Muscle layer of colon (tissue), 2 donors: Measurements from ENCODE around the gene TAPT1.

Source experiments
- H3K27ac ChIP-seq: one replicate; pipeline ENCODE4 v1.7.0; 2013; ENCODE audit warnings: low read depth, mild to moderate bottlenecking, low read length, moderate library complexity
- H3K27me3 ChIP-seq, 2 donors: one replicate each; pipeline ENCODE4 v1.7.0; 2013; ENCODE audit warnings: low read length in 2 of 2, mild to moderate bottlenecking in 2 of 2; ENCODE audit not compliant: insufficient read depth in 2 of 2, control insufficient read depth in 1 of 2
- H3K36me3 ChIP-seq: one replicate; pipeline ENCODE4 v1.7.0; 2013; ENCODE audit warnings: mild to moderate bottlenecking, low read length; ENCODE audit not compliant: insufficient read depth
- H3K4me1 ChIP-seq: one replicate; pipeline ENCODE4 v1.7.0; 2013; ENCODE audit warnings: mild to moderate bottlenecking, low read length; ENCODE audit not compliant: insufficient read depth
- H3K4me3 ChIP-seq, 2 donors: one replicate each; pipeline ENCODE4 v1.7.0; 2013; ENCODE audit warnings: low read length in 2 of 2, low read depth in 1 of 2, mild to moderate bottlenecking in 1 of 2, moderate library complexity in 1 of 2
- H3K9ac ChIP-seq: one replicate; pipeline ENCODE4 v1.7.0; 2013; ENCODE audit warnings: low read length
- H3K9me3 ChIP-seq: one replicate; pipeline ENCODE4 v1.7.0; 2013; ENCODE audit warnings: mild to moderate bottlenecking, low read length
- donor health status: abdominal sarcoma.
- donor health status: Adenocarcinoma of cecum.

TAPT1 gene

GRCh38 chr4:16240300-16240699, 14.0 kb upstream of the TAPT1 start:
- Histone ChIP-seq H3K4me3 (no peak overlapping the region), H3K36me3 (peaks cover 4% of the 10 kb centered on the region), H3K27me3 (no peaks in the 10 kb centered on the region), H3K9ac (no peak overlapping the region), H3K27ac (no peak overlapping the region), H3K9me3 (no peaks in the 10 kb centered on the region), H3K4me1 (no peaks in the 10 kb centered on the region)

- Histone ChIP-seq H3K27me3 (no peaks in the 10 kb centered on the region), H3K27ac (no peak overlapping the region), H3K36me3 (peaks cover 4% of the 10 kb centered on the region), H3K4me1 (no peaks in the 10 kb centered on the region), H3K4me3 (no peak overlapping the region), H3K9ac (no peak overlapping the region), H3K9me3 (no peaks in the 10 kb centered on the region)
Observed at GRCh38 chr4:16239086-16239485, 12.8 kb upstream of the TAPT1 start.

- Histone ChIP-seq H3K9me3 (no peaks in the 10 kb centered on the region), H3K9ac (no peak overlapping the region), H3K27ac (no peak overlapping the region), H3K4me3 (no peak overlapping the region), H3K4me1 (no peaks in the 10 kb centered on the region), H3K27me3 (no peaks in the 10 kb centered on the region), H3K36me3 (peaks cover 4% of the 10 kb centered on the region)
Observed at GRCh38 chr4:16238327-16238726, 12.1 kb upstream of the TAPT1 start.

GRCh38 chr4:16237715-16238114, 11.4 kb upstream of the TAPT1 start:
- Histone ChIP-seq H3K27ac (no peak overlapping the region), H3K4me3 (no peak overlapping the region), H3K4me1 (no peaks in the 10 kb centered on the region), H3K36me3 (no peaks in the 10 kb centered on the region), H3K9me3 (no peaks in the 10 kb centered on the region), H3K9ac (no peak overlapping the region), H3K27me3 (no peaks in the 10 kb centered on the region)

- Histone ChIP-seq H3K36me3 (no peaks in the 10 kb centered on the region), H3K4me1 (peaks cover 2% of the 10 kb centered on the region), H3K9ac (no peak overlapping the region)
Observed at GRCh38 chr4:16236402-16237023, 10.2 kb upstream of the TAPT1 start.

GRCh38 chr4:16235209-16235608, 8.9 kb upstream of the TAPT1 start:
- no peak overlapping the region for H3K27ac ChIP-seq

More at GRCh38 chr4:16236402-16237023, 10.2 kb upstream of the TAPT1 start:
- H3K27me3 ChIP-seq, result no peaks in the 10 kb centered on the region
- H3K9me3 ChIP-seq, result no peaks in the 10 kb centered on the region
- no peak overlapping the region for H3K27ac ChIP-seq
- no peak overlapping the region for H3K4me3 ChIP-seq

GRCh38 chr4:16233569-16234177, 7.4 kb upstream of the TAPT1 start:
- Histone ChIP-seq H3K27ac (no peak overlapping the region), H3K4me3 (no peak overlapping the region), H3K27me3 (no peaks in the 10 kb centered on the region), H3K9ac (no peak overlapping the region), H3K9me3 (no peaks in the 10 kb centered on the region), H3K4me1 (peaks cover 7% of the 10 kb centered on the region), H3K36me3 (no peaks in the 10 kb centered on the region)

More at GRCh38 chr4:16235209-16235608, 8.9 kb upstream of the TAPT1 start:
- Histone ChIP-seq H3K9ac (no peak overlapping the region), H3K4me1 (peaks cover 7% of the 10 kb centered on the region), H3K27me3 (no peaks in the 10 kb centered on the region), H3K4me3 (no peak overlapping the region), H3K9me3 (no peaks in the 10 kb centered on the region), H3K36me3 (no peaks in the 10 kb centered on the region)

GRCh38 chr4:16231570-16232245, 5.4 kb upstream of the TAPT1 start:
- Histone ChIP-seq H3K9ac (no peak overlapping the region), H3K27ac (no peak overlapping the region)

GRCh38 chr4:16230308-16230707, 4.0 kb upstream of the TAPT1 start:
- Histone ChIP-seq H3K9ac (no peak overlapping the region), H3K36me3 (no peaks in the 10 kb centered on the region), H3K27me3 (no peaks in the 10 kb centered on the region), H3K9me3 (no peaks in the 10 kb centered on the region), H3K4me1 (peaks cover 16% of the 10 kb centered on the region), H3K27ac (no peak overlapping the region), H3K4me3 (no peak overlapping the region)

More at GRCh38 chr4:16231570-16232245, 5.4 kb upstream of the TAPT1 start:
- H3K4me1 ChIP-seq, result peaks cover 16% of the 10 kb centered on the region
- H3K36me3 ChIP-seq, result no peaks in the 10 kb centered on the region
- H3K27me3 ChIP-seq, result no peaks in the 10 kb centered on the region
- H3K4me3 ChIP-seq, result no peak overlapping the region
- no peaks in the 10 kb centered on the region for H3K9me3 ChIP-seq

- Histone ChIP-seq H3K4me3 (no peak overlapping the region), H3K9me3 (no peaks in the 10 kb centered on the region), H3K27ac (no peak overlapping the region), H3K9ac (no peak overlapping the region), H3K4me1 (peaks cover 22% of the 10 kb centered on the region), H3K27me3 (no peaks in the 10 kb centered on the region), H3K36me3 (no peaks in the 10 kb centered on the region)
Observed at GRCh38 chr4:16229604-16230003, 3.3 kb upstream of the TAPT1 start.

- Histone ChIP-seq H3K4me3 (peak overlapping the region; percentile 65 to 88), H3K36me3 (no peaks in the 10 kb centered on the region), H3K9ac (peak overlapping the region; percentile 62), H3K27ac (peak overlapping the region; percentile 97), H3K27me3 (no peaks in the 10 kb centered on the region), H3K9me3 (no peaks in the 10 kb centered on the region), H3K4me1 (peaks cover 40% of the 10 kb centered on the region)
Observed at GRCh38 chr4:16227462-16227868, 1.2 kb upstream of the TAPT1 start.
